Measurements from ENCODE around the gene PTAR1.

GRCh38 chr9:69674716-69675438 is 84.9 kb downstream of the PTAR1 start:
- TF ChIP-seq CTCF (IDR thresholded peaks at IDR 0.05), result no peak
- no peak for TF ChIP-seq POLR2A (IDR thresholded peaks at IDR 0.05)

All from lower leg skin (tissue), 3 donors.